GM12873 (cell line): ENCODE measurements around the gene PPM1H.

Source experiments
- TF ChIP-seq, protein P1 (sequence below): IDR thresholded peaks from 2 replicates; pipeline ENCODE4 v1.5.1; 2012; ENCODE audit warnings: low read depth, mild to moderate bottlenecking, moderate library complexity, low read length, control low read depth; ENCODE audit not compliant: insufficient read depth; ENCODE audit errors: missing control alignments

Gene PPM1H

DNA sequence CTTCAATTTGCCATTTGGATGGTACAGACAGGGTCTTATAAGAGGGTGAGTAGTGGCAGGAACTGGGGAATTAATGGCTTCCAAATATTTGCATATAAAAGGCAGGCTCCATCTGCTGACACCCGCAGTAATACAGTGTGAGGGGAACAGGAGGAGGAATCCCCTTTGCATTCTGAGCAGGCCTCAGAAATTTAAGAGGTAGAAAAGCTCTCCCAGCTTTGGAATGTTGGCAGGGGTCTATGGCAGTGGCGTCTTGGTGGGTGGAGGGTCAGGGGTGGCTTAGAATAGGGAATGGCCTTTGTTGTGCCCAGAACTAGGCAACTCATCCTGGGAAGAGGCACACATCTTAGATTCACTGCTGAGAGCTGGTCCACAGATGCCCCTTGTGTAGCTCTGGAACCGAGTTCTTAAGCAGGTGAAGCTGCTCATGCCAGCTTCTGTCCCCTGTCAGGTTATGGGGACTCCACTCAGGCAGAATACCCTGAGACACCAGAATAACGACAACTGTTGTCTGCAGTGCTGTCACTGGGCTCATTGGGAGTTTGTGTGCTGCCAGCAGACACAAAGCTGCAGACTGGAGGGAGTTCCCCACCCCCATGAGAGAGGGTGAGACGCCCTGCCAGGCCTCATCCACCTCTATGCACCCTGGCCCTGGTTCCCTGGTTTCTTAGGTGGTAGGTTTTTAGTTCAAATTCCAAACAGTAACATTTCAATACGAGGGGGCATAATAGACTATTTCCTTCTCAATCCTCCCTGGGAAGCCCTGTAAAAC is 278.2 kb downstream of the PPM1H start:
- TF ChIP-seq, protein P1, sequence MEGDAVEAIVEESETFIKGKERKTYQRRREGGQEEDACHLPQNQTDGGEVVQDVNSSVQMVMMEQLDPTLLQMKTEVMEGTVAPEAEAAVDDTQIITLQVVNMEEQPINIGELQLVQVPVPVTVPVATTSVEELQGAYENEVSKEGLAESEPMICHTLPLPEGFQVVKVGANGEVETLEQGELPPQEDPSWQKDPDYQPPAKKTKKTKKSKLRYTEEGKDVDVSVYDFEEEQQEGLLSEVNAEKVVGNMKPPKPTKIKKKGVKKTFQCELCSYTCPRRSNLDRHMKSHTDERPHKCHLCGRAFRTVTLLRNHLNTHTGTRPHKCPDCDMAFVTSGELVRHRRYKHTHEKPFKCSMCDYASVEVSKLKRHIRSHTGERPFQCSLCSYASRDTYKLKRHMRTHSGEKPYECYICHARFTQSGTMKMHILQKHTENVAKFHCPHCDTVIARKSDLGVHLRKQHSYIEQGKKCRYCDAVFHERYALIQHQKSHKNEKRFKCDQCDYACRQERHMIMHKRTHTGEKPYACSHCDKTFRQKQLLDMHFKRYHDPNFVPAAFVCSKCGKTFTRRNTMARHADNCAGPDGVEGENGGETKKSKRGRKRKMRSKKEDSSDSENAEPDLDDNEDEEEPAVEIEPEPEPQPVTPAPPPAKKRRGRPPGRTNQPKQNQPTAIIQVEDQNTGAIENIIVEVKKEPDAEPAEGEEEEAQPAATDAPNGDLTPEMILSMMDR = no peak

DNA sequence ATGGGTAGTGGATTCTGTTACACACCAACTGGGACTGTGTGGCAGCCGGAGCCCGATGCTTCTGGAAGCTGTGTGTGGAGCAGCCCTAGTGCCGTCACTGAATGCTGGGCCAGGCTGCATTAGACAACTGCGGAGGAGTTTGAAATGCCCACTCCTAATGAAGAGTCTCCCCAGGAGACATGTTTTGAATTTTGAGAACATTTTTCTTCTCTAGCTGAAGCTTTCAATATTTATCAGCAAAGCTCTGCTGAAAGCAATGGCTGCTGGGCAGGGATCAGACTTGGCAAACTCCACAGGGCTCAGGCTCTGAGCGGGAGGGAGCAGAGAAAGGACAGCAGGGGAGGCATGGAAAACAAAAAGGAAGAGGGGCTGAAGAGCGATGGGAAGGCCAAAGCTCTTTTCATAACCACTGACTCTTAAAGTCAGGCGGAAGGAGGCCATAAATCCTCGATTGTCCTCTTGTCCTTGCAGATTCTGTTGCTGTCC is 279.2 kb downstream of the PPM1H start:
- TF ChIP-seq, protein P1 = no peak

DNA sequence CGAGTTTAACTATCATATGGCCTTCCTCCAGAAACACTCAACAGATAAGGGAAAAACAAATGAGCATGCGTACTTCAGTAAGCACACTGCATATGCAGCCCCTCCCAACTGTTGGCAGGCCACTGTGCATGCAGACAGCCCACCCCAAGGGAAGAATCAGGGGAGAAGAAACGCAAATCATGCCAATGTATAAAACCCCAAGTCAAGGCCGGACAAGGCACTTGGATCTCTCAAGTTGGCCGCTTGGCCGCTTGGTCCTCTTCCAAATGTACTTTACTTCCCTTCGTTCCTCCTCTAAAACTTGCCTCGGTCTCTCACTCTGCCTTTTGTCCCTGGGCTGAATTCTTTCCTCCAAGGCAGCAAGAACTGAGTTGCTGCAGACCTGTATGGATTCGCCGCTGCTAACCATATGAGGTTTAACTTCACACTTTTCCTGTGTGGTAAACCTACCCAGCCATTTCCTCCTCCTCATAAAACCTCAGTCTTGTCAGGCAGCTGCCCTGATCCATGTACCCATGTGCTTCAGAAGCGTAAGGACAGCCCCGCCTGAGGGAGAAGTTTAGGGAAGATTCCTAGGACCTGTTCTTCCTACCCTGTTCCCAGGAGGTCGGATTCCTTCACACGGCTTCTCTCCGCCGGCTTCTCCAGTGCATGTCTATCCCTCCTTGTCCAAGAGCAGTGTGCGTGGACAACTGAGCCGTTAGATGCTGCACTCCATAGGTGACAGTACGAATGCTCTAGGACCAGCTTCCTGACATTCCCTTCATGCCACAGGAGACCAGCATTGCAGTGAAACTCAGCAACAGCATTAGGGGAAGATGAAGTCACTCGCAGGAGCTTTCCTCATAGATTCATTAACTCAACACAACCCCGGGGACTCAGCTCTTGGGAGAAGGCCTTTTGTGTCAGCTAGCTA is 280.4 kb downstream of the PPM1H start:
- TF ChIP-seq, protein P1 = no peak

- TF ChIP-seq, protein P1 = no peak
These were observed 281.2 kb downstream of the PPM1H start for GRCh38 chr12:62653740-62654139.

GRCh38 chr12:62653304-62653703 is 281.6 kb downstream of the PPM1H start:
- TF ChIP-seq, protein P1 = no peak

DNA sequence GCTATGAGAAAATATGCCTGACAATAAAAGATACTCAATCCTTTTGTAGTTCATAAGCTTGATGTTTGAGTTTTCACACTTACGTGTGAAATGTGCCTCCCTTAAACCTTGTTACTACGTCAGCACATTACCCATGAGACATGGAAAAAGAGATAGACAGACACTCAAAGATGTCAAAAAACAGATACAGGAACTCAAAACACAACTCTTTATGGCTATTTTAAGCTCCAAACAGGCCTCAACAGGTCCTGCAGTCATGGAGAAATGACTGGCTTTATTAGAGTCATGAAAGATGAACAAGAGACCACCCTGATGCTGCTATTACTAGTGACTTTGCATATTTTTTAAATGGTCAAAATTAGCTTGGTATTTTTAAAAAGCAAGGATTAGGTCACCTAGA is 283.8 kb downstream of the PPM1H start:
- TF ChIP-seq, protein P1 = no peak

DNA sequence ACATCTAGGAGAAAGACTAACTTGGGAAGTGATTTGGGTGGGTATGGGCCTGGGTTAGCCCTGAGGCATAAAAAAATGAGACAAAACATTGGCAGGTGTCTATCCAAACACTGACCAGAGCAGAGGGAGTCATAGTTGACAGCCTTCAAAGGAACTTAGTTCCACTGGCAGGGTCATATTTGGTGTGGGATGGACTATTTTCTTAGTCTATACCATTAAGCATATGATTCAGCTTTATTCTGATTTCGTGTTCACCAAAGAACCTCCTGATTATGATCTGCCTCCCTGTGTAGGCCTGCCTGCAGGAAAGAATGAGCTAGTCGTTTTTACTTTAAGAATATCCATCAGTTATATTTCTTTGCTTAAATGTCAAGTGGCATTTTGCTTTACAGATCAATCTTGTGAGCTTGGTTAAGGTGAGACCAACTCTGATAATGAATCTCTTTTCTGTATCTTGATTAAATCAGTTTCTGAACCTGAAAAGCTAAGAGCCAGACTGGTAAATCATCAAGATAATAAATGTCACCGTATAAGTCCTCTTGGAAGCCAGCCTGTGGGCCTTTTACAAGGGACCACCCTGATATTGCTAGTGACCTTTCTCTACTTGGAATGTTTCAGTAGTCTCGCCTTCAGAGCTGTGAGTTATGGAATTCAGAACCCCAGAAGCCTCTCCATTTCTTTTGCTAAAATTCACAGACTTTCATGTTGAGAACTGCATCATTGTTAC is 285.4 kb downstream of the PPM1H start:
- TF ChIP-seq, protein P1 = no peak
